OCI-LY3 (cell line): ENCODE measurements around the gene SYTL3.

ENCODE experiments used
- EZH2phosphoT487 ChIP-seq: fragments of 200-600 bp; shearing (Covaris generic); IDR thresholded peaks from 2 replicates; pipeline ENCODE4 v1.6.1; 2018; ENCODE audit warnings: antibody characterized with exemption, mixed run types, low read depth
- TF ChIP-seq, protein P1 (sequence below): fragments of 200-600, 300-600 bp; sonication (generic); IDR thresholded peaks from 2 replicates; pipeline ENCODE4 v1.5.1; 2014; ENCODE audit warnings: antibody characterized with exemption, low read length, low read depth

DNA sequence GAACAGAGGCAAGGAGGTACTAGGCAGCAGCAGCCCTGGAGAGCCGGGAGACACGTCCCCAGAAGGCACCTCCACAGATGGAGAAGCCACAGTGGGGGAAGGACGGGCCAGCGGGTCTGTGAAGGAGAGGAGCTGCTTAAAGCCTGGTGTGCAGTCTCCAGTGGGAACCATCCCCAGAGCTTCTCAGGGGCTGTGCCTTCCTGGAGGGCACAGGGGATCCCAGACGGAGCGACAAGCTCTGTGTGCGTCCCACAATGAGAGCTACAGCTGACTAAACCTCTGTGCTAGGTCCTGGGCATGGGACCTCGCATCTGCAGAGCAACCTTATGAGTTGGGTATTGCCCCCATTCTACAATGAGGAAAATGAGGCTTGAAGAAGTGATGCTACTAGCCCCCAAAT is 118.6 kb downstream of the SYTL3 start:
- TF ChIP-seq, protein P1, sequence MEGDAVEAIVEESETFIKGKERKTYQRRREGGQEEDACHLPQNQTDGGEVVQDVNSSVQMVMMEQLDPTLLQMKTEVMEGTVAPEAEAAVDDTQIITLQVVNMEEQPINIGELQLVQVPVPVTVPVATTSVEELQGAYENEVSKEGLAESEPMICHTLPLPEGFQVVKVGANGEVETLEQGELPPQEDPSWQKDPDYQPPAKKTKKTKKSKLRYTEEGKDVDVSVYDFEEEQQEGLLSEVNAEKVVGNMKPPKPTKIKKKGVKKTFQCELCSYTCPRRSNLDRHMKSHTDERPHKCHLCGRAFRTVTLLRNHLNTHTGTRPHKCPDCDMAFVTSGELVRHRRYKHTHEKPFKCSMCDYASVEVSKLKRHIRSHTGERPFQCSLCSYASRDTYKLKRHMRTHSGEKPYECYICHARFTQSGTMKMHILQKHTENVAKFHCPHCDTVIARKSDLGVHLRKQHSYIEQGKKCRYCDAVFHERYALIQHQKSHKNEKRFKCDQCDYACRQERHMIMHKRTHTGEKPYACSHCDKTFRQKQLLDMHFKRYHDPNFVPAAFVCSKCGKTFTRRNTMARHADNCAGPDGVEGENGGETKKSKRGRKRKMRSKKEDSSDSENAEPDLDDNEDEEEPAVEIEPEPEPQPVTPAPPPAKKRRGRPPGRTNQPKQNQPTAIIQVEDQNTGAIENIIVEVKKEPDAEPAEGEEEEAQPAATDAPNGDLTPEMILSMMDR, result no peak
- TF ChIP-seq EZH2phosphoT487, result no peak
